CD4-positive, alpha-beta T cell treated with Interleukin-17A for 1 hour (primary cell): Measurements from ENCODE around the gene NIPAL4.
"Not testable (repeated sequence)": the region's sequence is repeated elsewhere in the genome, so short reads cannot be mapped to it uniquely, and the experiment has no call there.

Source experiments
- DNase-seq: peaks from one replicate; pipeline ENCODE4 v3.0.0-alpha.2; 2020

NIPAL4 gene

DNA sequence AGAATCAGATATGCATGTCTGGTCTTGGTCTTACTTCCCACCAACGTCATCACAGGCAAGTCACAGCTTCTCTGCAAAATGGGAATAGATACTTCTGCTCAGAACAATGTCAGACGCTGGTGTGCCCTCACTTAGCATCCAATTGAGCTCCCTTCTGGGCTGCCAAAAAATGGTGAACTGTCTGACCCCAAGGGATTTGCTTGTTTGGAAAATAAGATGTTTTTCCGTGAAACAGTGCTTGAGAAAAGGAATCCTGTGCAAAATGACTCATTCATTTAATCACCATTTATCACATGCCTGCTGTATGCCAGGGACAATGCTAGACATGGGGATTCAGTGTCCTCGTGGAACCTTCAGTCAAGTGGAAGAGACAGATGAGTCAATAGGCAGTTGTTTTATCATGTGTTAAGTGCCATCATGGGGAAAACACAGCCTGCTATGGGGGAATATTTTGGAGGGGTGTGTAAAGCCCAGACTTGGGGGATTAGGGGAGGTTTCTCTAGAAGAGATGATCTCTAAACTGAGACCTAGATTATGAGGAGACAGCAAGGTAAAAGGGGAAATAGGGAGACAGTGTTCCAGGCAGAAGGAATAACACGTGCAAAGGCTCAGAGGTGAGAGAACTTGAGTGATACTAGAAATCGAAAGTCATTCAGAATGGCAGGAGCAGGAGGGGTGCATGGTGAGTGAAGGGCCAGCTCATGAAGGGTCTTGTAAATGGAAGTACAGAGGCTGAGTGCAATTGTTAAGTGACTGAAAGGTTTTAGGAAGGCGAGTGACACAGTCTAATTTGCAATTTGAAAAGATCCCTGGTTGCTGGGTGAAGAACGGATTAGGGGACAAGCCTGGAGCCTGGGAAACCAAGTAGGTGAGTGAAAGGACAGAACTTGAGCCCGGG is 3.9 kb downstream of the NIPAL4 start:
- no peak for DNase-seq

DNA sequence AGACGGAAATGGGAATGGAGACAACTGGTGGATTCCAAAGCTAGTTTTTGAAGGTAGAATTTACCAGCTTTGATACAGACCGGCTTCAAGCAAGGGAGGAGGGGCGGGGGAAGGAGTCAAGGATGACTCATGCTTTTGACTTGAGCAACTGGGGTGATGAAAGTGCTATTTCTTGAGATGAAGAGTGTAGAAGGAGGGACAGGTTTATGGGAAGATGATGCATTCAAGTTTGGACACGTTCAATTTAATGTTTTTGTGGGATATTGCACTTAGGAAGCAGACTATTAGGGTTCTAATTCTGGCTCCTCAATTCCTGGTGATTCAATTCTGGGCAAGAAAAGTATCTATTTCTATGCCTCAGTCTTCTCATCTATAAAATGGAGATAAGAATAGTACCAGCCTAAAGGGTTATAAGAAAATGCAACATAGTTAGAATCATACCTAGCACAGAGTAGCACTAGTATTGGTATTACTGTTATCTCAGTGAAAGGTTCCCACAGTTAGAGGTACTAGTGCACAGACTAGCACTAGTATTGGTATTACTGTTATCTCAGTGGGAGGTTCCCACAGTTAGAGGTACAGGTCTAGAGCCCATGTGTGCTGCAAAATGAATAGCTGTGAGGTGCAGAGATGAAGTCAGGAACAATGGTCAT is 4.6 kb downstream of the NIPAL4 start:
- DNase-seq = peak; percentile 29

DNA sequence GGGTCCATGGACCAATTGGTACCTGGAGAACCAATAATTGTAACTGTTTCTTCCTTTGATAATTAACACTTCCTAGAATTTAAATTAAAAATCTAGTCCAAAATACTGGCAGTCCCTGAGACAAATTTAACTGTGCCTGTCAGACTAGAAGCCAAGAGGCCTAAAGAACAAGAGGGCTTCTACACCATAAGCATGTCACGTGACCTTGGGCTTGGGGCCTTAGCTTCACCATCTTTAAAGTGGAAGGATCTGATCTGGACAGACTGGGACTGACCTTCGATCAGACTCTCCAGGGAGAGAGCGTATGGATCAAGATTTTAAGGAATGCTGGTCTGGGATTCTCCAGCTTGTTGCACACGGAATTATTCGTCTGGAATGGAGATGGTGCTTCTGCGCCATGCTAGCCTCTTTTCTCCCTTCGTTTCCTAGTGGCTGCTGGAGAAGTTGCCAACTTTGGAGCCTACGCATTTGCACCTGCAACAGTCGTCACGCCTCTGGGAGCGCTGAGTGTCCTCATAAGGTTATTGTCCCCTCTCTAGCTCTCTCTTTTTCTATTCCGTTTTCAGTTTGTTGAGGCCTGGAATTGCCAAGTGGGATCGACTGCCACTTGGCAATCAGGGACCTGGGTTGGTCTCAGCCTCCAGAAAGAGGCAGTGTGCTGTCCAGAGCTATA is 8.4 kb downstream of the NIPAL4 start:
- DNase-seq = no peak

DNA sequence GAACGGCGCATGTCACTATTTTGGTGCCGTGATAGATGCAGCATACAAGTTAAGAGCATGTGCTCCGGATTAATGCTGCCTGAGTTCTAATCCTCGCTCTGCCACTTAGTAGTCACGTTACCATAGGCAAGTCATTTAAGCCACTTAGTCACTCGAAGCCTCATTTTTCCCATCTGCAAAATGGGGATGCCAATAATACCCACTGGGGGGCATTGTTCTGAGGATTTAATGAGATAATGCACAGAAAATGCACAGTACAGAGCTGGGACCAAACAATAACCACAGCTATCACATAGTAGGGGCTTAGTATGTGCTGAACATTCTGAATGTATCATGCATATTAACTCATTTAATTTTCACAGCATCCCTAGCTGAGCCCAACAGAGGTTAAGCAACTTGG is 9.1 kb downstream of the NIPAL4 start:
- DNase-seq = peak; percentile 19

DNA sequence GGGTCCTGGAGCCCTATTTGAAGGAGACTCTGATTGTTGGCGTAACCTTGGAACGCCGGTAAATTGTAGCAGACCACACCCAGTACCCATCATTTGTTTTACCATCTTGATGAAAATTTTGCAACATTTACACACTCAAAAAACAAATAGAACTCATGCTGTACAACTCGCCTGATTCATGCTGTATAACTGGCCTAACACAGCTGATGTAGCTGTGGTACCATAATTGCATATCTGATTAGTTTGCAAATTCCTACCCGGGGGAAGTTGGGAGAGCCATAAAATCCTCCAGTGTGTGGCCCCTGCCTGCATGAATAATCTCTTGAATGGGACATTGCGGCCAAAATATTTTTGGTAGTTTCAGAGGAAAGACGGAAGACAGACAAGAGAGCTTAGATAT is 9.7 kb downstream of the NIPAL4 start:
- DNase-seq = no peak

DNA sequence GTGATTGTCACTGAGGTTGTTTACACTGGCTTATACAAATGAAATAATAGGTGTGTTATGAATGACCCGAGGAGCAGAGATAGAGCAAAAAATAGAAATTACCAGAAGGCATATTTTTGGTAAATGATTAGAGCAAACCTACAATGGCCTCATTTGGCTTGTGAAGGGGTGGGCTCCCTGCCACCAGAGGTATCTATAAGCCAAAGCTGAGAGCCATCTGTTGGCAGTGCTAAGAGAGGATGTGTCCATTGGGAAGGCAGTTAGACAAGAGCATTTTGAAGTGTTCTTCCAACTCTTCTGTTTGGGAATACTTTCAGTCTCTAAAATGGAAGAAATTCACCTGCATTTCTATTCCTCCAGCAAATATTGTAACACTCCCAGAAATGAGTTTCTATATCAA is 10.6 kb downstream of the NIPAL4 start:
- DNase-seq = no peak

DNA sequence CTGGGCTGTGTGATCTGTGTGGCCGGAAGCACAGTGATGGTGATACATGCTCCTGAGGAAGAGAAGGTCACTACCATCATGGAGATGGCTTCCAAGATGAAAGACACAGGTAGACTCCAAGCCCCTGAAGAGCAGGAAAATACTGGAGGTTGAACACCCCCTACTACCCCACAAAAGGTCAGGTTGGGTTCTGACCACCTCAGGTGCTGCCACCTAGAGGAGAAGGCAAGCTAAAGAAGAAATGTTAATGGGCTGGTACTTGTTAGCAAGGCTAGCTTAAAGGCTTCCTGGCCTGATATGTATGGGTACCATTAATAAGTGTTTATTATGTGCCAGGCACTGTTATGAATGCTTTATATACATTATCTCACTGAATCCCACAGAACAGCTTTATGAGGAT is 11.7 kb downstream of the NIPAL4 start:
- DNase-seq = no peak

DNA sequence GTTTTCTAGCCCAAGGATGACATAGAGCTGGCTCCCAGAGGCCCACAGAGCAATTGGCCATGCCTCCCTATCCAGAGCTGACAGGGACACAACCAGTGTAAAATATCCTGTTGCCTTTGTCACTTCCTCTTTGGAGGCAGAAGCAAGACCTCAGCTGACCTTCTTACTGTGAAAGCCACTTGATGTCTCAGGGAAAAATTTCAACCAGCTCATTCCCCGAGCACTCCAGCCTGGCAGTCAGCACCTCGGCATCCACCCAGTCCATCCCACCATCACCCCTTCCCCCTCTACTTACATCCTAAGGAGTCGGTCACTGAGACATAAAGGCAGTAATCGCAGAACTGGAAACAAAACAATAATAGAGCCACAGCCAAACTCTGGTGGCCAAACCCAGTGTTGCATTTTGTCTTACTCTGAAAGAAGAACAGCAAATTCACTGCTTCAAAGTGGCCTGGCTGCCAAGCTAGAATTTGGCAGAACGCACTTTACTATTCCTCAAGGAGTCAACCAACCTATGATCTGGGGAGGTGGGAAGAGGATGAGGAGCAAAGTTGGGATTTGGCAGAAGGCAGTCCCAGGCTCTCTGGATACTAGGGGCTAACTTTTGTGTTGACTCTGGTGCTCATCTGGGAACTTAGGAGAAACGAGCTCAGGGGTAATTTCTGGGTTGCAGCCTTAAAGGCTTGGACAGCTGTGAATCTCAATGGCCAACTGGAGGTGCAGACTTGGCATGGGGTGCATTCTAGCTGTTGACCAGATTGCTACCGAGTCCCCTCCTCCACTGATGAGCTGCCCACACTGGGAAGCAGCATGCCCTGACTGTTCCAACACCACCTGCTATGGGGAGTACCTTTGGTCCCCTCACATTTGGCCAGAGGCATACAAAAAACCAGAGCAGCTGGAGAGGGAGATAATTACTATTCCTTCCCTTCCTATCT is 13.6 kb downstream of the NIPAL4 start:
- no peak for DNase-seq

DNA sequence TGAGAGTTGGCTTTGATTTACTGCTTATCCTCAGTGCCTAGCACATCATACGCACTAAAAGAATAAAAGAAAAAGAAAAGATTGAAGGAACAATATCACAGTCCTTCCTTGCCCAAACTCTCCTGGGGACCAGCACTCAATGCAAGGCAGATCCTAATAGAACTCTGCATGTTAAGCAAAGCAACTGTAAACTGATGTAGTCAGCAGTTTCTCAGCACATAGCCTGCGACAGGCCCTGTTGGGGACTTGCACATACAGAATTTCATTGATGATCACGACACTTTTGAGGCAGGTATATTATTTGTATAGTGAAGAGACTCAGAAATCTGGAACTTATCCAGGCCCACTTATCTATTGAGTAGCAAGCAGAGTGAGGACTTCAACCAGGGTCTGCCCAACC is 15.4 kb downstream of the NIPAL4 start:
- DNase-seq = no peak

DNA sequence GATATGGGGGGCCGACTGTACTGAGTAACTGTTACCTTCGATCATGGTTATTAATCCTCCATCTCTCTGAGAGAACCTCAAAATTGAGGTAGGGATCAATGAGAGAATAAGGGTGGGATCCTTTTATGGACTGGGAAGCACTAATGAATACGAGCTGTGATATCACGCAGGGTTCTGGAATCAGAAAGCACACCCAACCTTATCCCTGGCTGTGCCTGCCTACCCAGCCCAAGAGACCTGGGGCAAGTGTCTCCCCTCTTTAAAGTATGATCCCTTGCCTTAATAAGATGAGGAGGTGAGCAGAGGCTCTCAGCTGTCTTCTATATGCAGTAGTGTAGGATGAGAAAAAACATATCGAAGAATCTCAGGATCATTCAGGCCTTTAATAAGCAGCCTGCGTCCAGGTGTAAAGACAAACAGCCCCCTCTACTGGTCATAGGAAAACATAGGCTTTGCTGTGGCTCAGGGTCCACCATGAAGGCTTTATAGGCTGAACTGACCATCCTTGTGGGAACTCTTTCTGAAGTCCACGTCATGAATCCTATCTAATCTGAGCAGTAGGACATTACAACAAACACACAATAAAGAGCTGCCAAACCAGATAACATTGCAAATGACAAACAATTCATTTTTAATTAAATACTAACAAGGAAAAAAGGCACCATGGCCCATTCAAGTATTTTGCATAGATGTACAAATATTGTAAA is 16.8 kb downstream of the NIPAL4 start:
- peak; percentile 62 for DNase-seq

DNA sequence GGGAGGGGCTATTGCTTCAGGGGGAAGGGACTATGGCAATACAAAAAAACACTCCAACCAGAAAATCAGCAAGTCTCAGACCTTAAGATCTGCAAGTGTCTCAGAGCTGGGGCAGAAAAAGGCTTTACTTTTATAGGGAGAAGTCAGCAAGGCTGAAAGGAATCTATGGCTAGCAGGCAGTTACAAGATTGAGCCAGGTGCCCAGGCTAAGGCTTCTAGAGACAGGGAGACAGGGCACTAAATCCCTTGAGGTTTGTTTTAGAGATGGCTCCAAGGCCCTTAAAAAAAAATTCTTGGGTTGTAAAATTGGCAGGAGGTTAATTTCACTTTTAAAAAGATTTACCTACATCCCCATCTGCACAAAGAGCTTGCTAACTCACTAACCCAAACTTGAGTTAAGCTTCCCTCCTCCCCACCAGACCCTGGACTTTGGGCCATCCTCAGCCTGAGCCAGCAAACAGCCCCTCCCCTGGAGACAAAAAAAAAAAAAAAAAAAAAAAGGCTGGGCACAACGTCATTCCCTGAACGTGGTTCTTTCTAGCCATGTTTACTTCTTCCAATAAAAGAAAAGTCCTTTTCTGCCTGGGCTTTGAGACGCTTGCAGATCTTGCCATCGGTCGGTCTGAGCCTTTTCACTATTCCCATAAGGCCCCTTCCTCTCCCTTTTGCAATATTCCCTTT is 17.9 kb downstream of the NIPAL4 start:
- no peak for DNase-seq

DNA sequence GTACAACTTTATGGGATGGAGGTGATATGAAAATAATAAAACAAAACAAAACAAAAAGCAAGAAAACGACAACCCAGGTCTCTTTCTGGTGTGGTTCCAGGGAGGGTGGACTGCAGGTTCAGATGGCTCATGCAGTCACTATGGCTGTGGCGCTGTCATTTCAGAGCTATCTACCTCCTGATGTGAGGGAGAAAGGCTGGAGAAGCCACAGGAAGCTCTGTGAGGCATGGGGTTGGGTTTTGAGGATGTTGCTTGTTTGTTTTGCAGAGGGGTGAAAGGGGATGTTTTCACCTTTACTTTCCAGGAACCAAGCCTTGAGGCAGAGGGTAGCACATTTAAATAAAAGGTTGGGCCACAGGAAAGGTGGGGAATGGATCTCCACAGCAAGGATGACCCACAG is 18.7 kb downstream of the NIPAL4 start:
- no peak for DNase-seq

DNA sequence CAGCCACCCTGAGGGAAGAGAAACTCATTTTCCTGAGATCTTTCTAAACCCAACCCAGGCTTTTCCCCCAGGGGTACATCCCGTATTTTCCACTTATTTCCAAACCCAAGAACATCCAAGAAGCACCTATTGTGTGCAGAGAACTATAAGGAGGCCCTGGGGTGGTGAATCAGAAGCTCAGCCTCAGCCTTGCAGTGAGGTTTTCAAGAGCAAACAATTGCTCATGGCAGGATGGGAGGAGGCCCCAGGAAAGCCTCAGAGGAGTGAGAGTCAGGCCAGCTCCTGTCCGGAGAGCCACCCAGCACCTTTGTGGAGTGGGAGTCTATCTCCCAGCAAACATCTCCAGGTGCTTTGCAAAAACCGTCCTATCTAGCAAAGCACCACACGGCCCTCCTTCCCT is 19.2 kb downstream of the NIPAL4 start:
- no peak for DNase-seq

DNA sequence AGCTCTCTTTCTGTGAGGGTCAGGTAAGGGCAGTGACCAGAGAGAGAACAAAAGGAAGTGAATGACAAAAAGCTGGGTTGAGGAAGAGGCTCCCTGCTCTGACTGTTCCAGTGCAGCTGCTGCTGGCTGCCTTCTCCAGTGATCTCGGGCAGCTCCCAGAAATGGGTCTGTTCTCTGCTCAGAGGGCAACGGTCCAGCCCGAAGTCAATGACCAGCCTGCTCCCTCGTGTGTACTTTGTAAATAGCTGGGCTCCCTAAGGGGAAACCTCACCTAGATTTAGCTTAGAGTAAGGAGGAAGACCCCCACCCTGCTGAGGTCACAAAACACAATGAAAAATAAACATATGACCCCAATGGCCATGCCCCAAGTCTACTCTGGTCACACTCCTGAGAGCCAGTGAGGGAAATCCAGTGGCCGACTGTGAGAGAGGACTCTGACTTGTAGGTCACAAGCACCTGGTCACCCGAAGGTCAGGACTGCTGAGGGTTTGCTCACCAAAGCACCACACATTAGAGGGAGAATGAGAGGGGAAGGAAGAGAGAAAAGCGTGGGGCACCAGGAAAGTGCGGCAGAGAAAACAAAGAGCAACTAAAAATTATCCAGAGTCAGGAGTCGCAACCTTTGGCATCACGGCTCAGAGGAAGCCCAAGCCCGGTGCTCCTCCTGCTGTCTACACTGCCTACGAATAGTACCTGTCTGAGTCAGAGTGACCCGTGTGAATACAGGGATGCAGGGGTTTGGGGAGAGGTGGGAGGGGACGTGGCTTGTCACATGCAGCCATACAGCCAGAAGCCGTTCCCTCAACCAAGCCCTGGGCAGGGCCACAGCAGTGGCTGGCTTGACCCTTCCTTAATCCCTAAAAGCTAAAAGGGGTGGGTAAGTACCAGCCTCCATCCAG is 19.8 kb downstream of the NIPAL4 start:
- DNase-seq = no peak

DNA sequence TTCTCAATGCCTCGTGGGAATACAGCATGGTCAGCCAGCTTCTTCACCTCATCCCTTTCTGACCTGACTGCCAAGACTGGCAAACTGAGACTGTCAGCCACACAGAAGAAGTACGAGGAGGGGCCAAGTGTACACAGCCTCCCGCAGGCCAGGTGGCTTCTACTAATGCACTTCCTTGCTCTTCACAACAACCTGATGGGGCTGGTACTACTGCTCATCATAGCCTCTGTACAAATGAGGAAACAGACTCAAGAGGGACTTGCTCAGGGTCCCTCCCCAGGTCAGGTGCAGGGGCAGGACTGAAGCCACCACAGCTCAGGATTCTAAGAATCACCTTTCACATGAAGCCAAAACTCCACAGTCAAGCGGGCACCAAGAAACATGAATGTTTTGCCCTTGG is 21.3 kb downstream of the NIPAL4 start:
- DNase-seq = no peak

DNA sequence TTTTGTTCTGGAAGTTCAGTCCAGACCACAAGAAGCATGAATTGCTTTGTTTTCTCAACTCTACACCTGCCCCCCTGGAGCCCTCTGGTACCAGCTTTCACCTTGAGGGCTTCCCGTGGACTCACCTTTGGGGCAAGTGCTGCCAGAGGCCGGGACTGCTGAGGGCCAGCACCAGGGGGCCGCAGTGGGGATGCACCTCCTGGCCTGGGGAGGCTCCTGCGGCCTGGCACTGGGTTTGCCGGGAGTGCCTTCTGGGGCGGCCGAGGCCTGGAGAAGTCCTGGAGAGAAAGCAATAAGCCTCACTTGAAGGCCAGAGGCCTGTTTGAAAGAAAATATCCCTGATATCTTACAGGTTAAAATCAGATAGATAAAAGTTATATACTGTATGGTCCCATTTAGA is 21.7 kb downstream of the NIPAL4 start:
- no peak for DNase-seq

DNA sequence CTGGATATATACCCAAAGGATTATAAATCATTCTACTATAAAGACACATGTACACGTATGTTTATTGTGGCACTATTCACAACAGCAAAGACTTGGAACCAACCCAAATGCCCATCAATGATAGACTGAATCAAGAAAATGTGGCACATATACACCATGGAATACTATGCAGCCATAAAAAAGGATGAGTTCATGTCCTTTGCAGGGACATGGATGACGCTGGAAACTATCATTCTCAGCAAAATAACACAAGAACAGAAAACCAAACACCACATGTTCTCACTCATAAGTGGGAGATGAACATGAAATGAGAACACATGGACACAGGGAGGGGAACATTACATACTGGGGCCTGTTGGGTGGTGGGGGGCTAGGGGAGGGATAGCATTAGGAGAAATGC is 22.7 kb downstream of the NIPAL4 start:
- not testable (repeated sequence) for DNase-seq

DNA sequence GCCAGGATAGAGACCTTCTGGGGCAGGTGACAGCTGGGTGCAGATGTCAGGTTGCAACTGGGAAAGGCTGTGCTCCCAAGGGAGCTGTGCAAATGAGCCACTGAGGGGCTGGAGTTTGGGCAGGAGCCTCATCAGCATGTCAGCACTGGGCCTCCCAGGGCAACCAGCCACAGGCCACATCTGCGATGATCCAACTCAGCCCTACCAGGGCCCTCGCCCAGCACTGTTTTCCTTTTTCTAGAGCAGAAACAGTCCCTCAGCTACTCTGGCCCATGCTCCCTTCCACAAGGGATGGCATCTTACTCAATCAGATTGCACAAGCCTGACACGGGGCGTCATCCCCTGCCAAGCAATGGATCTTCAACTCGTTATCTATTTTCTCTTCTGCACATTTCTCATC is 24.8 kb downstream of the NIPAL4 start:
- DNase-seq = no peak

DNA sequence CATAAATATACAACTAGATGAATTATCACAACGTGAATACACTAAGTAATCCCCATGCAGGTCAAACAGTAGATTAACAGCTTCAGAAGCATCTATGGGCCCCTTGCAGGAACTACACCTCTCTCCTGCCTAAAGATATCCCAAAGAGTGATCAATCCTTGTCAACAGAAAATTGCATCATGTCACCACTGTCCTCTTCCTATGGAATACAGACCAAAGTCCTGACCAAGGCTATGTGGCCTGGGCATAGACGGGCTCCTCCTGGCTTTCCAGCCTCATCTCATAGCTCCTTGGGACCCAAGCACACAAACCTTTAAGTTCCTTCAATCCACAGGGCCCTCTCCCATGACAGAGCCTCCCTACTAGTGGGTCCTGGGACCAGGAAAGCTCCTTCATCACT is 25.3 kb downstream of the NIPAL4 start:
- DNase-seq = no peak

DNA sequence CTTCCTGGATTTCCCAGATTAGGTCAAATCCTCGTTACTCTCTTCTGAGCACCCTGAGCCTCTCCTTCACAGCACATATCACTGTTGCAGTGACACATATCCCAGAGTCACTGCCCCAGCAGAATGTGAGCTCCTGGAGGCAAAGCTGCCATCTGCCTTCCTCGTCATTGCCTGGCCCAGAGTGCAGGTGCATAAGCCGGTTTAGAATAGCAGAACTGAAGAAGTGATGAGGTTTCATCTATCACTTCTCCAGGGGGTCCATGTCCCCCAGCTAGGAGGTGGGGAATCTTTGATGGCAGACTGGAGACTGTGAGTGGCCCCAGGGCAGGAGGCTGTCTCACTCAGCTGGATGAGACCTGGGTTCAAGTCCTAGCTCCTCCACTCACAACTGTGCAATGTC is 25.8 kb downstream of the NIPAL4 start:
- no peak for DNase-seq
